HG03469 (cell line): ENCODE results near the gene ARHGAP23.
"Not testable (repeated sequence)": the region's sequence is repeated elsewhere in the genome, so short reads cannot be mapped to it uniquely, and the experiment has no call there.

Source experiments
- ATAC-seq: cut with Tn5 transposase; IDR thresholded peaks from one replicate; pipeline ENCODE4 v1.9.1; 2021; ENCODE audit warnings: mild to moderate bottlenecking, moderate library complexity, moderate number of reproducible peaks; ENCODE audit not compliant: unreplicated experiment

Gene ARHGAP23

GRCh38 chr17:38421871-38422827 is 6.1 kb upstream of the ARHGAP23 start:
- ATAC-seq: no peak

GRCh38 chr17:38424297-38424972 is 3.8 kb upstream of the ARHGAP23 start:
- no peak for ATAC-seq

GRCh38 chr17:38425031-38425430 is 3.2 kb upstream of the ARHGAP23 start:
- no peak for ATAC-seq

- no peak for ATAC-seq
Measured at GRCh38 chr17:38425744-38426143, 2.5 kb upstream of the ARHGAP23 start.

GRCh38 chr17:38426441-38426840 is 1.8 kb upstream of the ARHGAP23 start:
- no peak for ATAC-seq

- no peak for ATAC-seq
Measured at GRCh38 chr17:38427160-38427949, 909 bp upstream of the ARHGAP23 start.

- no peak for ATAC-seq
Measured at GRCh38 chr17:38428643-38429371, 543 bp downstream of the ARHGAP23 start.

GRCh38 chr17:38429476-38430100 is 1.3 kb downstream of the ARHGAP23 start:
- ATAC-seq: no peak

- no peak for ATAC-seq
Measured at GRCh38 chr17:38430316-38430715, 2.1 kb downstream of the ARHGAP23 start.

GRCh38 chr17:38430822-38431221 is 2.6 kb downstream of the ARHGAP23 start:
- no peak for ATAC-seq

GRCh38 chr17:38431346-38432145 is 3.3 kb downstream of the ARHGAP23 start:
- ATAC-seq: no peak

- ATAC-seq: no peak
Measured at GRCh38 chr17:38434178-38434665, 6.0 kb downstream of the ARHGAP23 start.

GRCh38 chr17:38435795-38436194 is 7.5 kb downstream of the ARHGAP23 start:
- ATAC-seq: no peak

GRCh38 chr17:38436386-38436785 is 8.1 kb downstream of the ARHGAP23 start:
- ATAC-seq: no peak

- ATAC-seq: not testable (repeated sequence)
Measured at GRCh38 chr17:38437313-38437712, 9.0 kb downstream of the ARHGAP23 start.

GRCh38 chr17:38439436-38439835 is 11.2 kb downstream of the ARHGAP23 start:
- ATAC-seq: no peak

GRCh38 chr17:38440614-38441397 is 12.5 kb downstream of the ARHGAP23 start:
- ATAC-seq: no peak

- ATAC-seq: no peak
Measured at GRCh38 chr17:38441429-38442061, 13.3 kb downstream of the ARHGAP23 start.
